HG02642 (cell line): Measurements from ENCODE around the gene ANAPC13.

Experiments used
- ATAC-seq: cut with Tn5 transposase; IDR thresholded peaks from one replicate; pipeline ENCODE4 v1.9.1; 2021; ENCODE audit warnings: mild to moderate bottlenecking; ENCODE audit not compliant: unreplicated experiment, poor library complexity

Gene ANAPC13, protein sequence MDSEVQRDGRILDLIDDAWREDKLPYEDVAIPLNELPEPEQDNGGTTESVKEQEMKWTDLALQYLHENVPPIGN

DNA sequence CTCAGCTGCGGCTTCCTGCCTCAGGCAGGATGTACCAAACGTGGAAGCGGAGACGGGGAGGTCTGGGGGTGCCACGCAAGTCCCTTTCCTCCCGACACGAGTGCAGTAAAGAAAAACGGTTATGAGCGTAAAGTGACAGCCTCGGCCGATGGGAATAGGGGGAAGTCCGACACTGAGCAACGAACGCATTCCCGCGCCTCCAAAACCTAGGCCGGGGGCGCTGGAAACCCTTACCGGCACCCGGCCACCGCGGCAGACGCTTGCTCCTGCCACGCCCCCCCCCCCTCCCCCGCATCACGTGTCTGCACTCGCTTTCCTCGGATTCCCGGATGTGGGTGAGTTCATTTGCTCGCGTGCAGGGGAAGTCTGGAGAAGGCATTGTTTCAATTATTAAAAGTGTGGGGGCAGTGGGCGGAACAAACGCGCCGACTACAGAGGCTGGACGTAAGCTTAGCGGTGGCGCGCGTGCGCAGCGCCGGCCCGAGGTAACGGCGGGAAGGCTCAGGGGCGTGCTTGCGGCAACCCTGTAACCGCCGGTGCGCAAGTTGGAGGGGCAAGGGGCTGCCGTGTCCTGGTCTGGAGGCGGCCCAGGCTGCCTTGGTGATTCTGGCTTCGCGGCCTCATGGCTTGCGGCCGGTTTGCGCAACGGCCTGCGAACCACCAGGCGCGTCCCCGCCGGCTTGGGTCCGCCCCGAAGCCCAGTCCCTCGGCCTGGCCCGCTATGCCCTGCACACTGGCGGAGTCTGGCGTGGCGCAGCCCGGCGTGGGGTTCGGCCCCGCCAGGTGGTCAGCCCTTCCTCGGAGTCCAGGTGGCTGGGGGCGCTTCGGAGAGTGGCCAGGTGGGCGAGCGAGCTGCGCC lies at the start of gene ANAPC13, which contains the start of gene CEP63:
ANAPC13 (minus strand) TSS at position 268 of the 859 bp plus-strand sequence. CDS start 3,081 bp downstream, outside the sequence.
CEP63 (plus strand) TSS at position 340 of the 859 bp plus-strand sequence. CDS start 9,264 bp downstream, outside the sequence.
- peak; percentile 89 for ATAC-seq

DNA sequence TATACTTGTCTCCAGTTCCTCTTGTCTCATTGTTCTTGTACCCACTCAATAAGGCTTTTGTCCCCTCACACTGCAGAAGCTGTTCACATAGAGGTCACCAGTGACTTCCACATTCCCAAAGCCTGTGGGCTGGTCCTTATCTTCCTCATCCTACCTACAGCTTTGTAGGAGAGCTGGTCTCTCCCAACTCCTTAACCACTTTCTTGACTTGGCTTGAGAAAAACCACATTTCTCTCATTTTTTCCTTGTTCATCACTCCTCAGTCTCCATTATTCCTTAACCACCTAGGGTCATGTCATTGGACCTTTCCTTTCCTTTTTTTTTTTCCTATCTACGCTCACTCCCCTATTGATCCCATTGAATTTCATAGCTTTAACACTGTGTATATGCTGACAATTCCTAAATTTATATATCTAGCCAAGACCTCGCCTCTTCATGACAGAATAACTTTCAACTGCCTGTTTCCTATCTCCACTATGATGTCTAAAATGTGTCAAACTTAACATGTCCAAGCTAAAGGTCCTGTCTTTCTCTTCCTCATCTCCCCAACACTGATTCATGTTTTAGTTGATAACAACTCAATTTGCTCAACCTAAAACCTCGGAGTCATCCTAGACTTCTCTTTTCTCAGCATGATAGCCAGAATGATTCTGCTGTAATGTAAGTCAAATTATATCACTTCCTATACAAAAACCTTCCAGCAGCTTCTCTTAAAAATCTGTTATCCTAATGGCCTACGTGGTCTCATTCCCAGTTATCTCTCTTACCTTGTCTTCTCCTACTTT lies 49.6 kb upstream of the ANAPC13 start:
- no peak for ATAC-seq

DNA sequence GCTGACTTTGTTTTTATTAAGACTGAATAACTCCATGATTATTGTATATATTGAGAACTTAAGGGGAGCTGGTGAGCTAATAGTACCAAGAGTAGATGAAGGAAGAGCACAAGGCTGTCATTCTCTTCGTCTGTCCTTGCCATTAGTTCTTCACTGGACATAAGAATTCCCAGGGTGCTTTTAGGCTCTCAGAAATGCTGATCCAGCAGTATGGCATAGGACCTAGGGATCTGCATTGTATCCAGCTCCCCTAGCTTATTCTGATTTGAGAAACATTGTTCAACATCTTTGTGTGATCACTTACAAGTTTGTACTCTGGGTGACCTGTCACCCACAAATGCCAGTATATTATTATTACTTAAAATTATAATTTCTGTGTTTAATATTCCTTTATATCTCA lies 47.7 kb upstream of the ANAPC13 start:
- no peak for ATAC-seq

DNA sequence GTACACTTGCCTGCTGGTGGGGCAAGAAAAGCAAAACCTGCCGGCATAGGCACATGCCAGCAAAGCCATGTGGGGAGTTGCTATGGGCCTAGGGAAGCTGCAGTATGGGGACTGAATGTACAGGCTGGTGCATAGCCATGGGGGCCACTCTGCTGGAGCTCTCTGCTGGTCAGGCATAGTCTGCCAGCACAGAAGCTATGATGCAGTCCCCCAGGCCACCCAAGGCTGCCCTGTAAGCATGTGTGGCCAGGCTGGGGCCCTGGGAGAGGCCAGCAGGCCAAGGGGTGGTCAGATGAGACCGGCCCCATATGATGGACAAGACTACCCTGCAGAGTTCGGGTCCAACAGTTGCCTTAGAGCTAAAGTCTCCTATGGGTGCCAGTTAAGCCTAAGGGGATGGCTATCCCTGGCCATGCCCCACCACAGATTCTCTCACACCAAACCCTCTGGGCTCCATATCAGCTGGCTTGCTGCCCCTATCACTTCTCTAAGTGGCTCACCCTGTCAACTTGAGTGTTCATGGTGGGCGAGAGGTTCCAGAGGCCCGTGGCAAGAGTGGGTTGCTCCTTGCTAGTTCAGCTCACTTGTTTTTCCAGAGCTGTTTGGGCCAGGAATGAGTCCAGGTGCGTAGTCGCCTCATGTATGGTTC lies 41.9 kb upstream of the ANAPC13 start:
- ATAC-seq = no peak

DNA sequence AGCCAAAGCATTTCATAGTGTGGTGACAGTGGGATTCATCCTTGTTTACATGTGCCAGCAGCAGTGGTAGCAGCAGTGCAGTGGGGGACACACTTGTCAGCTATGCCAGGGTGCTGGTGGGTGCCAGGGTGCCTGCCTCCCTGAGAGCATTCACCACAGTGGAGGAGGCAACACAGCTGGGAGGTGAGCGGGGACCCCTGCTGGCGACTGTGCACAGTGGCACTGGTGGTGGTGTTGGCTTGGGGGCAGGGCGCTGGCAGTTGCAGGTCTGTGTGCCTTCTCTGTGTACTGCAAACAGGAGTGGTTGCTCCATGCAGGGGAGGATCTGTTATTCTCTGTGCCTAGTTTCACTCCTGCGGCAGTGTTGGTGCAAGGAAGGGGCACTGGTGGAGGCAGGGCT lies 41.3 kb upstream of the ANAPC13 start:
- ATAC-seq = no peak

DNA sequence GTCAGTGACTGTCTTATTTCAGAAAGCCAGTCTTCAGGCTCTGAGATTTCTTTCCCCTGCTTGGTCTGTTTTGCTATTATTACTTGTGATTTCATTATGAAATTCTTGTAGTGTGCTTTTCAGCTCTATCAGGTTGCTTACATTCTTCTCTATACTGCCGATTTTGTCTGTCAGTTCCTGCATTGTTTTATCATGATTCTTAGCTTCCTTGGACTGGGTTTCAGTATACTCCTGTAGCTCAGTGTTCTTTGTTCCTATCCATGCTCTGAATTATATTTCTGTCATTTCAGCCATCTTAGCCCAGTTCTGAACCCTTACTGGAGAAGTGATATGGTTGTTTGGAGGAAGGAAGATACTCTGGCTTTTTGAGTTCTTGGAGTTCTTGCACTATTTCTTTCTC lies 40.5 kb upstream of the ANAPC13 start:
- ATAC-seq = no peak

DNA sequence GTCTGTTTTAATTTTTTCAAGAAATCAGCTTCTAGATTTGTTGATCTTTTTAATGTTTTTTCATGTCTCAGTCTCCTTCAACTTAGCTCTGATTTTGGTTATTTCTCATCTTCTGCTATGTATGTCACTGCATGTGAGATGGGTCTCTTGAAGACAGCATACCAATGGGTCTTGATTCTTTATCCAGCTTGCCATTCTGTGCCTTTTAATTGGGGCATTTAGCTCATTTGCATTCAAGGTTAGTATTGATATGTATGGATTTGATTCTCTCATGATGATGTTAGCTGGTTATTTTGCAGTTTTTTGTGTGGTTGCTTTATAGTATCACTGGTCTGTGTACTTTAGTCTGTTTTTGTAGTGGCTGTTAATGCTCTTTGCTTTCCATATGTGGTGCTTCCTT lies 39.5 kb upstream of the ANAPC13 start:
- no peak for ATAC-seq

DNA sequence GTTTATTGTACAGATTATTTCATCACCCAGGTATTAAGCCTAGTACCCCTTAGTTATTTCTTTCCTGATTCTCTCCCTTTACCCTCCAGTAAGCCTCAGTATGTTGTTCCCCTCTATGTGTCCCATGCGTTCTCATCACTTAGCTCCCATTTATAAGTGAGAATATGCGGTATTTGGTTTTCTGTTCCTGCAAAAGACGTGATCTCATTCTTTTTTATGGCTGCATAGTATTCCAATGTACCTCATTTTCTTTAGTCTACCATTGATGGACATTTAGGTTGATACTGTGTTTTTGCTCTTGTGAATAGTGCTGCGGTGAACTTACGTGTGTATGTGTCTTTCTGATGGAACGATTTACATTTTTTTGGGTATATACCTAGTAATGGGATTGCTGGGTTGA lies 36.8 kb upstream of the ANAPC13 start:
- ATAC-seq = no peak

DNA sequence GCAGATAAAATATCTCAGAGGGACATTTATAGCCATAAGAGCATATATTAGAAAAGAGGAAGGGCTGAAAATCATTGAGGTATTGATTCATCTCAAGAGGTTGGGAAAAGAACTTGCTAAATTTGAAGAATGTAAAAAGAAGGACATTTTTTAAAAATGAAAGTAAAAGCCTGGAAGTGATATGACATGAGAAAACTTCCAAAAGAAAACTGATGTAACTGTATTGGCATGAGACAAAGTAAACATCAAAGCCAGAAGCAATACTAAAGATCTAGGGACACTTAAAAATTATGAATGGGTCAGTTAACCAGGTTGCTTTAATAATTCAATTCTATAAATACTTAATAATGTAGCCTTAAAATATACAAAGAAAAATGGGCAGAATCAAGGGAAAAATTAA lies 32.0 kb upstream of the ANAPC13 start:
- no peak for ATAC-seq

DNA sequence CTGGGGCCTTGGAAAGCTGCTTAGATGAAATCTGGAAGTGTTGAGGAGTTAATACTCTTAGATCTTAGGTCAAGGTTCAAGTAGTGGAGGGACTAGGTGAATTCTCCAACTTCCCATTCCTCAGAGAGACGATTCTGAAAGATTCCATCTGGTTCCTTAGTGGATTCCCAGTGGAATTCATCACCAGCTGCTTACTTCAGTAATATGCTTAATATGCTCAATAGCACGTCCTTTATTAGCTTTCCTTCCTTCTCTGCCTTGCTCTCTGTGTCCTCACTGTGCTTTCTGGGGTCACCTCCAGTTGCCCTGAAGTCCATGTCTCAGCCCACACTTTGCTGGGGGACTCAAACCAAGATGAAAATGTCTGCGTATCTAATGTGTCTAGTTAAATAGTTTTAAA lies 31.1 kb upstream of the ANAPC13 start:
- ATAC-seq = no peak

DNA sequence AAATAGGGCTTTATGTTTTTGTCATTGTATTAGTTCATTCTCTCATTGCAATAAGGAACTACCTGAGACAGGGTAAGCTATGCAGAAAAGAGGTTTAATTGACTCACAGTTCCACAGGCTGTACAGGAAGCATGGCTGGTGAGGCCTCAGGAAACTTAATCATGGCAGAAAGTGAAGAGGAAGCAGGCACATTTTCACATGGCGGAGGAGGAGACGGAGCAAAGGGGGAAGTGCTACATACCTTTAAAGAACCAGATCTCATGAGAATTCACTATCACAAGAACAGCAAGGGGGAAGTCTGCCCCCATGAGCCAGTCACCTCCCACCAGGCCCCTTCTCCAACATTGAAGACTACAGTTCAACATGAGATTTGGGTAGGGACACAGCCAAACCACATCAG lies 25.7 kb upstream of the ANAPC13 start:
- no peak for ATAC-seq

DNA sequence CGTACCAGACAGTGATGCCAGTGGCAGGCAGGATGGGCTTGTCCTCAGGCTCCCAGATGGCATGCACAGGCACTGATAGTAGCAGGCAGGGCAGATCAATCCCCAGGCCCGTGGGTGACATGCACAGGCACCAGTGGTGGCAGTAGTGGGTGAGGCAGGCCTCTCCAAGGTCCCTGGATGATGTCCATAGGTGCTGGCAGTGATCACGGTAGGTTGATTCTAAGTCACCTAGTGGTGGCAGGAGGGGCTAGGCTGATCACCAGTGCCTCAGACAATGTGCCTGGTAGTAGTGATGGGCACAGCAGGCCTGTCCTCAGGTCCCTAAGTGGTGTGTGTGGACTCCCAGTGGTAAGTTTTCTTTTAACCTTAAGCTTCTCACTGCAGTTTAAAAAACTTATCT lies 19.7 kb upstream of the ANAPC13 start:
- ATAC-seq = no peak

DNA sequence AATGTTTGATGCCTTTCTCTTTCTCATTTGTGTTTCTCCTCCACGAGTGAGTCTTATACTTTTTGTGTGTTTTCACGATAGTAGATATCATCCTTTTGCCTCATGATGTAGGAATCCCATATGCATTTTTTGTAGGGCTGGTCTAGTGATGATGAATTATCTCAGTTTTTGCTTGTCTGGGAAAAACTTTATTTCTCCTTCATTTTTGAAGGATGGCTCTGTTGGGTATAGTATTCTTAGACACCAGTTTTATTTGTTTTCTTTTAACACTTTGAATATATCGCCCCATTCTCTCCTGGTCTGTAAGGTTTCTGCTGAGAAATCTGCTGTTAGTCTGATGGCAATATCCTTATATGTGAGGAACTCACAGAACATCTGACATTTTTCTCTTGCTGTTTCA lies 18.3 kb upstream of the ANAPC13 start:
- ATAC-seq = no peak

DNA sequence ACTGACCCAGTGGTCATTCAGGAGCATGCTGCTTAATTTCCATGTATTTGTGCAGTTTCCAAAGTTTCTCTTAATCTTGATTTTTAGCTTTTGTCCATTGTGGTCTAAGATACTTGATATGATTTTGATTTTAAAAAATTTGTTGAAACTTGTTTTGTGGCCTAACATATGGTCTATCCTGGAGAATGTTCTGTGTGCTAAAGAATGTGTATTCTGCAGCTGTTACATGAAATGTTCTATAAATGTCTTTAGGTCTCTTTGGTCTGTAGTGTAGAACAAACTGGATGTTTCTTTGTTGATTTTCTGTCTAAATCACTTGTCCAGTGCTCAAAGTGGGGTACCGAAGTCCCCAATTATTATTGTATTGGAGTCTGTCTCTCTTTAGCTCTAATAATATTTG lies 17.5 kb upstream of the ANAPC13 start:
- ATAC-seq = no peak

DNA sequence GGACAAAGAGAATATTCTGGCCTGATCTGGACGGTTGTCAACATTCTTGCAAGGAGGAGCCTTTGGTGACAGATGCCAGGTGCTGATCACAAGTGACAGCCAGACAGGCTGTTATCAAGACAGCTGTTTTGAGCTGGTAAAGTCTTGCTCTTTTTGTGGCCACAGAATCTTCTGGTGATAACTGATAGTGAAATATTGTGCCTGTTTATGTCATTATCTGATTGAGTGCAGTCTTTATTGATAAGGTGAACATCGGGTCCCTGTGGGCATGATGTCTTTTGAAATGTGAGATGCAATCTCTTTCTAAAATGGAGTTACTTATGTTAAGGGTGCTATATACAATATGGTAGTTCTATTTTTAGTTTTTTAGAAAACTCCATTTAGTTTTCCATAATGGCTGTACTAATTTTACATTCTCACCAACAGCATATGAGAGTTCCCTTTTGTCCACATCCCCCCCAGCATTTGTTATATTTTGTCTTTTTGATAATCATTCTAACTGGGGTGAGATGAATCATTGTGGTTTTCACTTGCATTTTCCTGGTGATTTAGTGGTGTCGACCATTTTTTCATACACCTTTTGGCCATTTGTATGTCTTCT lies 10.8 kb upstream of the ANAPC13 start:
- ATAC-seq = no peak

DNA sequence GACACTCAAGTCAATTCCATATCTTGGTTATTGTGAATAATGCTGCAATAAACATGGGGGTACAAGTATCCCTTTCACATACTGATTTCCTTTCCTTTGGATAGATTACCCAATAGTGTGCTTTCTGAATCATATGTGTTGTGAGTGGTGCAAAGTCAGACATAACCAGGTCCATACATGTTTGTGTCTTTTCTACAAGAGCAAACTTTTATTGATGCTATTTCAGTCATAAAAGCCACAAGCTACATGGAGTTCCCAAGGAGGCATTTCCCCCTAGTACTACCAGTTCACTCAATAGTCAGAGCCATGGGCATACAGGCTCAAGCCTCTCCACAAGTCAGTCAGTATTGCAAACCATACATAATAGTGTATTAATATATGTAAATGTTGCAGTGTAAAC lies 10.2 kb upstream of the ANAPC13 start:
- no peak for ATAC-seq

DNA sequence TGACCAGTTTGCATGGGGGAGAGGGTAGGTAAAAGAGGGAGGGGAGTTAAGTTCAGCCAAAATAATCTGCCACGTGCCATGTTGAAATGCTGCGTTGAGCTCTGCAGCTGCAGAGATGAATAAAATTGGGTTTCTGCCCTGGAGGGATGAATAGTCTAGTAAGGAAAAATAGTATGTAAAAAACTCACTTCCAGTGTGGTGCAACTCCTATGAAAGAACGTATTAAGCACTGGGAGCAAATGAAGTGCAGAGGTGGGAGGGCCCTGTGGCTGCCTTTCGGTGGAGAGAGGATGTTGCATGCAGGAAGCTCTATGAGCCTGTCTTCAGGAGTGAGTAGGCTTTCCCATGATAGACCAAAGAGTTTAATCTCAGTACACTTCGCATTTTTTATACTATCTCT lies 8.7 kb upstream of the ANAPC13 start:
- no peak for ATAC-seq

DNA sequence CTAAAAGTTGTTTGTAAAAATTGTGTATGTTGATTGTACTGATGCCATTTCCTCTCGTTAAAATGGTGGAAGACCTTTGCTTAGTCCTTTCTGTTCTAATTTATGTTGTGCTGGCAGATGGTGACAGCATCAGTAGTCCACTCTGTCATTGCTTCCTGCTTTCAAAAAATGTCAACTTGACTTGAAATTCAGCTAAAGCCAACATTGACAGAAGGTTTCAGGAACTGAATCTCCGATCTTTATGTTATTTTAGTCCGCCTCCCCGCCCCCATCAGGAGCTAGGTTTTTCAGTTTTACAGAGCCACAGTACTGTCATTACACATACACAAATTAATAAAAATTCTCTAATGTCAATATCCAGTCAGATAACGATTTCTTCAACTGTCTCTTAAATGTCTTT lies 1.6 kb upstream of the ANAPC13 start:
- ATAC-seq = no peak

DNA sequence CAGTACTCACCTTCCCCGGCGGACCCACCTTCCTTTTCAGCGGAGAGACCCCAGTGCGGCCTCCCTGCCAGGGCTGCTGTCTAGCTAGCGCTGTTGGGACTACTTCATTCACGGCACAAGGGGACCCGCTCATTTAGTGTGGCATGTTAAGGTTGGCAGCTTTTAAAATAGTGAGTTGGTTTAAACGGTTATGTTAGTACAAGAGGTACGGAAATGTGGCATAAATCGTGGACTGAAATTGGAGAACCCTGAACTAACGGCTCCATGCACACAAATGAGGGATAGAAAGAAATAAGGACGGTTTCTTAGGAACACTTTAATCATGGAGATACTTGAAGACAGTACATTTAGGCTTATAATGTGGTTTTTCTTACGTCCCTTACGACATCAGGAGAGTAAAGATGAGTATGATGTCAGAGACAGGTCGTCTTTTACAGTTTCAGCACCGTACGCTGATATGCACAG lies 824 bp upstream of the ANAPC13 start:
- peak; percentile 17 for ATAC-seq

DNA sequence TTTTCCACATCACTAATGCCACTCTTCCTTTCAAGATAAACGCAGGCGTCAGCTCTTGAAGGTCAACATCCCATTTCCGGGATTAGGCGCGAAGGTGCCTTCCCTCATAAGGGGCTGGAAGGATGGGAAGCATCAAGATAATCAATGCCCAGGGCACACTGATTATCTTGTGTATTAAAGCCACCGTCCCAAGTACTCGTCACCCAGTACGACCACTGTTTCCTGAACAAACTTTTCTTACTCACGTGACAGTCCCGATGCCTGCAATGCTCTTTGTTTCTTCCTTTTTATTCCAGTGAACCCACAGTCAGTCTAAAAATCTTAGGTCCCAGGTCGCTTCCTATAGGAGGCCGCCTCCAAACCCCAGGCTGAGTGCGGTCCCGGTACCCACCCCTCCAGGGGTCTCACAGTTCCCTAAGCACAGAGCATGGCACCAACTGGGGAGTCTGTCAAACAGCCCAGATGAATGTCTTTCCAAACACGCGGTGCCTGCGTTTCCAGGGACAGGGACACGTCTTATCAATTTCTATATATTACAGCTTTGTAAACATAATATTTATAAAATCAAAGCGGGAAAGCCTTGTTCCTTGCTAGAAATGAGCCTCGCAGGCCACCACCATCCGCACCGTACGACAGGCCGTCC lies 589 bp downstream of the ANAPC13 start:
- peak; percentile 17 for ATAC-seq
